GM19099 (cell line): ENCODE measurements around the gene CCDC159.

Experiments
- POLR2A ChIP-seq: IDR thresholded peaks from 3 replicates; pipeline ENCODE4 v1.6.1; 2011; ENCODE audit warnings: low read depth; ENCODE audit not compliant: insufficient read length; ENCODE audit errors: extremely low read depth

Gene CCDC159

DNA sequence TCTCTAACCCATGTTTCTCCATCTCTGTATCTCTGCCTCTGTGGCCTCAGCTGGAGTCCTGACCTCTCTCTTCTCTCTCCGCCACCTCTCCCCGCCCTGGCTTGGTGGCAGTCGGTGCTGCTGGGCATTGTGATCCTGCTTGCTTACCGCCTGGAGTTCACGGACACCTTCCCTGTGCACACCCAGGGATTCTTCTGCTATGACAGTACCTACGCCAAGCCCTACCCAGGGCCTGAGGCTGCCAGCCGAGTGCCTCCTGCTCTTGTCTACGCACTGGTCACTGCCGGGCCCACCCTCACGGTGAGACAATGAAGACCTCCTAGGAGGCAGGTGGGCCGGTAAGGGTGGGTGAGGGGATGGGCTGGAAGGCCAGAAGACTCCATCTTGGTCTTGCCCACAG is 13.1 kb downstream of the CCDC159 start:
- TF ChIP-seq POLR2A = no peak

DNA sequence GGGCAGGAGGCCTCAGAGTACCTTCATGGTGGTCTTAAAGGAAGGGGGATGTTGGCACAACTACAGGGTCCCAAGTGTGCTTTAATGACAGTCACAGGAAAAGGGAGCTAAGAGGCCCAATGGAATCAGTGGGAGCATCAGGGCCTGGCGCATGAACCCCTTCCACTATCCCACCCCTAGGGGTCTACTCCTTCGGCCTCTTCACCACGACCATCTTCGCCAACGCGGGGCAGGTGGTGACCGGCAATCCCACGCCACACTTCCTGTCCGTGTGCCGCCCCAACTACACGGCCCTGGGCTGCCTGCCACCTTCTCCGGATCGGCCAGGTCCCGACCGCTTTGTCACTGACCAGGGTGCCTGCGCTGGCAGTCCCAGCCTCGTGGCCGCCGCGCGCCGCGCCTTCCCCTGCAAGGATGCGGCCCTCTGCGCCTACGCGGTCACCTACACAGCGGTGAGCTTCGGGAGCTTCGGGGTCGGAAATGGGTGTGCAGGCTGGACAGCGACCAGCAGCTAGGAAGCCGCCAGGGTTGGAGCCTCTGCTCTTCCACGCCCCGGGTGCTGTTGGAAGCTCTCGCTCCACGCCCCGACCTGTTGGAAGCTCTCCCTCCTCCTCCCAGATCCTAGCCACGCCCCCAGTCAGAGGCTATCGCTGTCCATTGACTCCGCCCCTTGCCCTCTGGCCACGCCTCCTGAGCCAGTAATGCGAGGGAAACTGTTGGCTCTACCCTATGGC is 14.9 kb downstream of the CCDC159 start:
- TF ChIP-seq POLR2A = no peak

DNA sequence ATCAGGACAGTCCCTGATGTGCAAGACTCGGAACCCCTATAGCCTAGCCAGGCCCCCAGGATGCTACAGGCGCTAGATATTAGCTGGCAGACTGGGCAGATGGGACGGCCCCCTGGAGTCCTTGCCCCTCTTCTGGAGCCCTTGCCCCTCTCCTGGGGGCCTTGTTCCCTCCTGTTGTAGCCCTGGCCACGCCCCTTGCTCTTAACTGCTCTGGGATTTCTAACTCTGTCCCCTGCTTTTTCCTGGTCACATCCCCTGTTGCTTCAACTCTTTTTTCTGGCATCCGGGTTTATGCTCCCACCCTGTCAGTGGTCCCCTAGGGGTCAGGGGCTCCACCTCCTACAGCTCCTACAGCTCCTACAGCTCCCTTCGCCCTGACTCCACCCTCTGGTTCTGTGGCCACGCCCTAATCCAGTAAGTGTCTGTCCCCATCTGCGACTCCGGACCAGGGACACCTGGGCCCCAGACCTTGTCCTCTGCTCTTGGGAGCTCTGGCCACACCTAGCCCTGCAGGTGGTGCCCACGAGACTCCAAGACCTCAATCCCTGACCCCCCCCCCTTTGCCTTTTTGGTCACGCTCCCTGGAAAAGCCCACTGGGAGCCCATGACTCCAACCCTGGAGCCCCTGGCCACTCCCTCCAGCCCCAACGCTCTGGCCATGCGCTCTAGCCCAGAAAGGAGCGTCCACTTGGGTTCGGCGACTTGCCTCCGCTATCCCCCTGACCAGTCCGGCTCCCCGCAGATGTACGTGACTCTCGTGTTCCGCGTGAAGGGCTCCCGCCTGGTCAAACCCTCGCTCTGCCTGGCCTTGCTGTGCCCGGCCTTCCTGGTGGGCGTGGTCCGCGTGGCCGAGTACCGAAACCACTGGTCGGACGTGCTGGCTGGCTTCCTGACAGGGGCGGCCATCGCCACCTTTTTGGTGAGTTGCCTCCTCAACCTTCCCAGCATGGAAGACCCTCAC is 15.7 kb downstream of the CCDC159 start:
- no peak for TF ChIP-seq POLR2A

DNA sequence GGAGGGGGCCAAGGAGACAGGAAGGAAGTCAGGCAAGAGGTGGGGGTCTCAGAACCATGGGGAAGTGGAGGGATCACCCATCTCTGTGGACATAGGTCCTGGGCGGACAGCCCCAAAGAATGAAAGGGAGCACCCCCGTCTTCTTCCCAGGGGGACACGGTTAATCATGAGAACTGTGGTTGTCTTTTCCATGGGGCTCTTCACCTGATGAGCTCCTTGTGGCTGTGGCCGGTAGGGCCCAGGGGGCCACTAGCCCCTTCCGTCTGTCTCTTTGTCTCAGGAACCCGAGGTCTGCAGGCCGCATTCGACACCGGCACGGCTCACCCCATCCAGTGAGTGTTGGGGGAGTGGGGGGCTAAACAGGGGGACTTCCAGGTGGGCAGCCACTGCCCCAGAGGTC is 17.6 kb downstream of the CCDC159 start:
- no peak for TF ChIP-seq POLR2A

DNA sequence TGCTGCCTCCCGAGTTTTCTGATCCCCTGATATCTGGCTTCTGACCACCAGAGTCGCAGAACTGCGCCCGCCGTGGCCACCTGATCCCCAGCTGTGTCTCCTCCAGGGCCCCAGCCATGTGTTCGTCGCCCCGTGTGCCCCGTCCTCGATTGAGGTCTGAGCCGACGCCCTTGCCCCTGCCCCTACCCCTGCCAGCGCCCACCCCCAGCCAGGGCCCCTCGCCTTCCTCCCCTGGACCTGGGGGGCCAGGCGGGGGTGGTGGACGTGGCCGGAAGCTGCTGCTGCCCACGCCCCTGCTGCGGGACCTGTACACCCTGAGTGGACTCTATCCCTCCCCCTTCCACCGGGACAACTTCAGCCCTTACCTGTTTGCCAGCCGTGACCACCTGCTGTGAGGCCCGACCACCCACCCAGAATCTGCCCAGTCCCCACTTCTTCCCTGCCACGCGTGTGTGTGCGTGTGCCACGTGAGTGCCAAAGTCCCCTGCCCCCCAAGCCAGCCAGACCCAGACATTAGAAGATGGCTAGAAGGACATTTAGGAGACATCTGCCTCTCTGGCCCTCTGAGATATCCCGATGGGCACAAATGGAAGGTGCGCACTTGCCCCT is 18.1 kb downstream of the CCDC159 start:
- no peak for TF ChIP-seq POLR2A

DNA sequence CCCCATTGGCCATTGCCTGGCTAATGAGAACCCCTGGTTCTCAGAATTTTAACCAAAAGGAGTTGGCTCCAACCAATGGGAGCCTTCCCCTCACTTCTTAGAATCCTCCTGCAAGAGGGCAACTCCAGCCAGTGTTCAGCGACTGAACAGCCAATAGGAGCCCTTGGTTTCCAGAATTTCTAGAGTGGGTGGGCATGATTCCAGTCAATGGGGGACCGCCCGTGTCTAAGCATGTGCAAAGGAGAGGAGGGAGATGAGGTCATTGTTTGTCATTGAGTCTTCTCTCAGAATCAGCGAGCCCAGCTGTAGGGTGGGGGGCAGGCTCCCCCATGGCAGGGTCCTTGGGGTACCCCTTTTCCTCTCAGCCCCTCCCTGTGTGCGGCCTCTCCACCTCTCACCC is 18.6 kb downstream of the CCDC159 start:
- TF ChIP-seq POLR2A = no peak

DNA sequence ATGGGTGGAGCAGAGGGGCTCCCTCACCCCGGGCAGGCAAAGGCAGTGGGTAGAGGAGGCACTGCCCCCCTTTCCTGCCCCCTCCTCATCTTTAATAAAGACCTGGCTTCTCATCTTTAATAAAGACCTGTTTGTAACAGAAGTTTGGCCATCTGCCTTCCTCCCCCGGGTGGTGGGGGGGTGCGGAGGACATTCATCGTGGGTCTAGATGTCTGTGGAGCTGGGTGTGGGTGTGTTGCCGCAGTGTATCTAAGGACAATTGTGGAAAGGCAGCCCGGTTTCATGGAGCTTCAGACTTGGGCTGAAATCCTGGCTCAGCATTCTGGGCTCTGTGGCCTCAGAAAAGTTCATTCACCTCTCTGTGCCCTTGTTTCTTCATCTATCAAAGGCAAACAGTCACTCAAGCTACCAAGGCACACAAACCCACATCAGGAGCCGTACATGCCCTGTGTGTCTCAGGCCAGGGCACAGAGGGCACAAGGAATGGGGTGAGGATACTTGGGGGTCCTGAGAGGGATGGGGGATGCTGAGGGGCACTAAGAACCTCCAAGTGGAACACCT is 19.3 kb downstream of the CCDC159 start:
- no peak for TF ChIP-seq POLR2A

DNA sequence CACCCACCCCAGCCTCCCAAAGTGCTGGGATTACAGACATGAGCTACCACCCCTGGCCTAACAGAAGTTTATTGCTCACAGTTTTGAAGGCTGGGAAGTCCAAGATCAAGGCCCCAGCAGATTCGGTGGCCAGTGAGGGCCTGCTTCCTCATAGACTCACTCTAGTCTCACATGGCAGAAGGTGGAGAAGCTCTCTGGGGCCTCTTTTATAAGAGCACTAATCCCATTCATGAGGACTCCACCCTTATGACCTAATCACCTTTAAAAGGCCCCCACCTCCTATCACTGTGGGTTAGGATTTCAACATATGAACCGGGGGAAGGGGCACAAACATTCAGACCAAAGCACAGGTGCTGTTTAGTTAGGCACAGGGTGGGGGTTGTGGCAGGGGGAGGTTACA is 21.2 kb downstream of the CCDC159 start:
- TF ChIP-seq POLR2A = no peak

DNA sequence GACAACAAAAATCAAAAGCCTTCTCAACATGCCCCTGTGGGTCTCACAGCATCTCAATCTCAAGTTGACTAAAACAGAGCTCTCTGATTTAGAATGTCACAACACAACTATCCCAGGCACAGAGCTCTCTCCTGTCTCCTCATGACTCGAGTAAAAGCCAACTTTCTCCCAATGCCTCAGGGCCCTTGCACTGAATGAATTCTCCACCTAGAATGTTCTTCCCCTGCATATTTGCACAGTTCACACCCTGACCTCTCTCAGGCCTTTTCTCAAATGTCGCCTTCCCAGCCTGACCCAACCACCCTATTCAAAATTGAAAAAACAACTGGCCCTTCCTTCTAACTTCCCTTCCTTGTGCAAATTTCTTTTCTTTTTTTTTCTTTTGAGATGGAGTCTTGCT is 24.4 kb downstream of the CCDC159 start:
- no peak for TF ChIP-seq POLR2A

DNA sequence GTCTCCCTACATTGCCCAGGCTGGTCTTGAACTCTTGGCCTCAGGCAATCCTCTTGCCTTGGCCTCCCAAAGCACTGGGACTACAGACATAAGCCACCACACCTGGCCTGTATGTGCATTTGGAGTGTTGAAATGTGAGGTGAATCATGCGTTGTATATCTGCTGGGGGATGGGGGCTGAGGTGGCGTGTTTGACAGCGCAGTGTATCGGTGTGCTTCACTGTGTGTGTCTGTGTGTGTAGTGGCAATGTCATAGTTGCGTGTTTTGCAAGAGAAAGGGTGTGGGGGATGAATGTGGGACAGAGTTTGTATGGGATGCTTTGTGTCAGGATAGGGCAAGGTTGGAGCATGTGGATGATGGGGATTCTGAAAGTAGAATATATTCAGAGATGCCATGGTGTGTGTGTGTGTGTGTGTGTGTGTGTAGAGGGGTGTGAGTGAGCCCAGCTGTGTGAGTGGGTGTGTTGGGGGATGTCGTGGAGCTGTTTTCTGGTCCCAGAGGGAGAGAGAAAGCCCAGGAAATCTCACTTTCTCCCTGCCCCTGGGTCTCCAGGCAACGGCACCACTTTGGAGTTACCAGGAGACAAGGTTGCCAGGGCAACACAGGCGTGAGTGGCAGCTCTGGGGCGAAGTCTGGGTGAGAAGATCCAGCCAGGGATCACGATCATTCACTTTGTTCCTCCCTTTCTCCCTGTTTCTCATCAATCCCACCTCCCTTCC is 27.0 kb downstream of the CCDC159 start:
- TF ChIP-seq POLR2A = no peak

DNA sequence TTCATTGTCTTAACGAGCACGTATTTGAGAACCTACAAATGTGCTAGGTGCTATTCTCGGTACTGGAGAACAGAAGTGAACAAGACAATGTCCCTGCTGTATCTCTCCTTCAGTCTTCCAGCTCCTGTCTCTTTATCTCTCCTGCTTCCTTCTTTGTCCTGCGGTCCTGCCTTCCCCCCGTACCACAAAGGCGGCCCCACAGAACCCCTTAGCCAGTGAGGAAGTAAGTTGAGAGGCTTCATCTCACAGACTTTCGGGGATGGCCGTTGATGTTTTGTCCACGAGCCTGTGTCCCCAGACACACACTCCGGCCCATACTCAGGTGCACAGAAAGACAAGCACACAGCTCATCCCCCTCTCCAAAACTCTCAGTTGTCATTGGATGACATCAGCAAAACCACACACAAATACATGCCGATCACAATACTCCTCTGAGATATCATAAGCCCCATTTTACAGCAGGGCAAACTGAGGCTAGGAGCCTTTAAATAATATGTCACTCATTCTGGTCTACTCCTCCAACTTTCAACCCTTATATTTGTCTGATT is 27.6 kb downstream of the CCDC159 start:
- no peak for TF ChIP-seq POLR2A

DNA sequence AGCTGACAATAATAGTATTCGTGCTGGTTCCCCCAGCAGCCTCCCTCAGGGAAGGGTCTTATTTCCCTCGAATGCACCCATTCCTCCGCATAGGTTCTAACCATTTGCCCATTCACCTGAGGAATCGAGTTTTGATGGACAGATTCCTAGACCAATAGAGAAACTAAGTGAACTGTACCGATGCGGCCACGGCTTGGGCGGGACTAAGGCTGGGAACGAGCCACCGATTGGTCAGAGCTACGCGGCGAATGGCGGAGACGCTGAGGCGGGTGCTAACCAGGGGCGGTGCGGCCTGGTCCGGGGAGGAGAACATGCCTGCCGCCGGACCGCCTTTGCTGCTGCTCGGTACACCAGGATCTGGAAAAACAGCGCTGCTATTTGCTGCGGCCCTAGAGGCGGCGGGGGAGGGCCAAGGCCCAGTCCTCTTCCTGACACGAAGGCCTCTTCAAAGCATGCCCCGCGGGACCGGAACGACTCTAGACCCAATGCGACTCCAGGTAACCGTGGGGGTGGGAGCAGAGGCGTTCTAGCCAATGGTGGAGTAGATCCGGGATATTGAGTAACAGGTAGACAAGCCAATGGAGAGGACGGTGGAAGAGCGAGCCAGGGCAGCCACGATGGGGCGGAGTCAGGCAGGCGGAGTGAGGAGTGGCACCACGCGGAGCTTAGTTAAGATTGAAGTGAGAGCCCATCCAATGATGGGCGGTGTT is 28.3 kb downstream of the CCDC159 start, which contains the start of gene SWSAP1:
TSS of gene SWSAP1 (plus strand) at position 234 of the 710 bp plus-strand sequence. CDS start at position 249, 15 bp downstream.
- peak; percentile 84 for TF ChIP-seq POLR2A

DNA sequence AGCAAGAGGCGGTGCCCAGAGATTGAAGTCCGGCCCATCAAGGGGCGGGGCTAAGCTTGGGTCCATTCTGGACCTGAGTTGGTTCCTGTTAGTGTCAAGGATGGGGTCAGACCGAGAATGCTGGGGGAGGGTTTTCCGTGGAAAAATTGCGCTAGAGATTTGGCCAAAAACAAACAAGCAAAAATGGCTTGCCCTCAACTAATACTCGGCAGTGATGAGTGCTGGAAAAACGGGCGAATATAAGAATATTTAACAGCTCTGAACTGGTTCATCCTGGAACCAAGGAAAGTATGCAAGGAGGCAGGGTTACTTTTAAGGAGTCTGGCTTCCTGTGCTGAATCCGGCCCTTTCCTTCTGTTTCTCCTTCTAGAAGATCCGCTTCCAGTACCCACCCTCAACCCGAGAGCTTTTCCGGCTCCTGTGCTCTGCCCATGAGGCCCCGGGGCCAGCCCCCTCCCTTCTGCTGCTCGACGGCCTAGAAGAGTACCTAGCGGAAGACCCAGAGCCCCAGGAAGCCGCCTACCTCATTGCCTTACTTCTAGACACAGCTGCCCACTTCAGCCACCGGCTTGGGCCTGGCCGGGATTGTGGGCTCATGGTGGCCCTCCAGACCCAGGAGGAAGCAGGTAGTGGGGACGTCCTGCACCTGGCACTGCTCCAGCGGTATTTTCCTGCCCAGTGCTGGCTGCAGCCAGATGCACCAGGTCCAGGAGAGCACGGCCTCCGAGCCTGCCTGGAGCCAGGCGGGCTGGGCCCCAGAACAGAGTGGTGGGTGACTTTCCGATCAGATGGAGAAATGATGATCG is 29.0 kb downstream of the CCDC159 start:
- TF ChIP-seq POLR2A = peak; percentile 63
